A673 (cell line): Measurements from ENCODE around the gene LY6G5B. TPM values are rescaled to one million over a fixed set of nuclear protein-coding genes. Genes with fewer than 3 reads are reported as not detected.

ENCODE experiments used
- BruUV-seq: library from RNA; stranded (reverse); fragments of 400-500 nt; replicated peaks from 2 replicates; lab custom pipeline; 2021; lab: Mats Ljungman, UMichigan
- CTCF ChIA-PET: fragments of 300-600 bp; sonication (Branson Sonifier 250); formaldehyde crosslinking; loops from one replicate; lab custom pipeline; 2022; ENCODE audit warnings: antibody characterized with exemption; lab: Charles Lee
- POLR2A ChIA-PET: fragments of 300-600 bp; sonication (Branson Sonifier 250); formaldehyde crosslinking; loops from one replicate; lab custom pipeline; 2022; ENCODE audit warnings: antibody characterized with exemption; ENCODE audit not compliant: low non-redundant PET; lab: Charles Lee
- DNase-seq: peaks from one replicate; pipeline ENCODE4 v3.0.0-alpha.2; 2015; ENCODE audit warnings: low spot score
- H3K27ac ChIP-seq: fragments of 200-600 bp; sonication (generic); 2 replicates; pipeline ENCODE4 v1.5.1; 2016; ENCODE audit warnings: mixed run types, low read depth, mild to moderate bottlenecking, mixed read lengths, antibody characterized with exemption, low read length; ENCODE audit not compliant: poor library complexity, severe bottlenecking
- H3K27me3 ChIP-seq: fragments of 200-600 bp; sonication (generic); replicated peaks from 2 replicates; pipeline ENCODE4 v1.6.1; 2017; ENCODE audit warnings: mixed run types, low read depth, mild to moderate bottlenecking, mixed read lengths, antibody characterized with exemption, low read length; ENCODE audit not compliant: insufficient read depth, poor library complexity
- H3K36me3 ChIP-seq: fragments of 200-600 bp; sonication (generic); 2 replicates; pipeline ENCODE4 v1.6.1; 2016; ENCODE audit warnings: mixed run types, mild to moderate bottlenecking, mixed read lengths, antibody characterized with exemption, low read length; ENCODE audit not compliant: insufficient read depth, poor library complexity, severe bottlenecking
- H3K4me1 ChIP-seq: fragments of 200-600 bp; sonication (generic); 2 replicates; pipeline ENCODE4 v1.6.1; 2017; ENCODE audit warnings: mixed run types, mild to moderate bottlenecking, mixed read lengths, antibody characterized with exemption, low read length; ENCODE audit not compliant: insufficient read depth, poor library complexity, severe bottlenecking
- H3K4me3 ChIP-seq: fragments of 200-600 bp; sonication (generic); 2 replicates; pipeline ENCODE4 v1.5.1; 2016; ENCODE audit warnings: low read depth, mixed run types, mild to moderate bottlenecking, mixed read lengths, low read length; ENCODE audit not compliant: poor library complexity, severe bottlenecking
- H3K9me3 ChIP-seq: fragments of 200-600 bp; sonication (generic); 2 replicates; pipeline ENCODE4 v1.6.1; 2016; ENCODE audit warnings: mixed run types, low read depth, mild to moderate bottlenecking, mixed read lengths, antibody characterized with exemption, low read length; ENCODE audit not compliant: poor library complexity, severe bottlenecking
- CTCF ChIP-seq: fragments of 300-800, 200-600 bp; sonication (generic); conservative IDR thresholded peaks from 2 replicates; pipeline ENCODE4 v1.5.1; 2017; ENCODE audit warnings: low read depth, mild to moderate bottlenecking, antibody characterized with exemption, low read length, moderate library complexity, mixed read lengths
- EZH2 ChIP-seq: fragments of 200-600 bp; sonication (generic); IDR thresholded peaks from 2 replicates; pipeline ENCODE4 v1.6.1; 2017; ENCODE audit warnings: borderline replicate concordance, low read depth, mild to moderate bottlenecking, mixed read lengths, antibody characterized with exemption, low read length; ENCODE audit not compliant: poor library complexity, severe bottlenecking
- intact Hi-C: fragments of 100-400 bp; cut with micrococcal nuclease; formaldehyde crosslinking; loops from one replicate; pipeline ENCODE4 v1.10.0; 2022; ENCODE audit not compliant: unreplicated experiment
- total RNA-seq: library from RNA; stranded (reverse); gene quantifications from 2 replicates; pipeline ENCODE4 v1.2.3, GENCODE V29; 2021

LY6G5B gene
- total RNA-seq, 1 experiment from 2014 or later: 18.9 TPM

- H3K9me3 ChIP-seq: no peaks in the 10 kb centered on the region
- TF ChIP-seq CTCF (no peak), EZH2 (no peak)
- H3K27ac ChIP-seq: no peak within 1 kb of the TSS
- POLR2A ChIA-PET: interaction anchor here (0.8 kb wide), 1 partner anchor 172 kb away, joined by 3 read pairs; the partner anchor contains the start of gene HSPA1B
- no peaks in the 10 kb centered on the region for H3K36me3 ChIP-seq
- no peaks in the 10 kb centered on the region for H3K27me3 ChIP-seq
- BruUV-seq: no TSS peak
- CTCF ChIA-PET: no interaction called here
- H3K4me1 ChIP-seq: peaks cover 27% of the 10 kb centered on the region
- H3K4me3 ChIP-seq: no peak within 1 kb of the TSS
- intact Hi-C loops: loop anchor here (10.0 kb wide), 1 partner anchor 111 kb away; the partner anchor contains the start of genes ATP6V1G2, DDX39B and NFKBIL1
- no peak for DNase-seq
Measured at GRCh38 chr6:31655349-31656237, 14.2 kb upstream of the LY6G5B start, which contains the start of gene APOM. Gene APOM, plus strand, starts transcription at chr6:31655894. Its CDS starts 73 bp downstream, at chr6:31655967.

DNA sequence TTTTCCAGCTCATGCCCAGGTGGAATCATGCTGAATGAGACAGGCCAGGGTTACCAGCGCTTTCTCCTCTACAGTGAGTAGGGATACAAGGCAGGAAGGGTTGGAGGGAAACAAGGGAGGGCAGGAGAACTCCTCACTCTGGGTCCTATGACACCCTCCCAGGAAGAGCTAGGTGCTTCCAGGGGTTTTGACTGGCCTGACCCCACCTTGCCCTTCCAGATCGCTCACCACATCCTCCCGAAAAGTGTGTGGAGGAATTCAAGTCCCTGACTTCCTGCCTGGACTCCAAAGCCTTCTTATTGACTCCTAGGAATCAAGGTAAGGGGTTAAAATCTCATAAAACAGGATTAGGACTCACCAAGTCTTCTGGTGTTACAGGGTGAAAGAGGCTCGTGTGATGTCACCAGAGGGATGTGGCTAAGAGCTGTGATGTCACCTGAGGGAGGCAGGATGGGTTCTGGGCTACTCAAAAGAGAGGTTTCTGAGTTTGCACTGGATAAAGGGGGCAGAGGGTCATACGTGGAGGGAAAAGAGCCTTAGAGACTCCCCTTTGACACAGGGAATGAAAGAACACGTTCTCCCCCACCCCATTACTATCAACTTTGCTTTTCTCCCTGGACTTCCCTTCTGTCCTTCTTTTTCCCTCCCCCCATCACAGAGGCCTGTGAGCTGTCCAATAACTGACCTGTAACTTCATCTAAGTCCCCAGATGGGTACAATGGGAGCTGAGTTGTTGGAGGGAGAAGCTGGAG is 12.2 kb upstream of the LY6G5B start:
- no TSS peak for BruUV-seq
- intact Hi-C loops: loop anchor here (10.0 kb wide), 1 partner anchor 113 kb away; the partner anchor contains the start of genes ATP6V1G2, DDX39B and NFKBIL1
- CTCF ChIA-PET: no interaction called here

More for the DNA sequence above, 12.2 kb upstream of the LY6G5B start:
- H3K4me1 ChIP-seq: peaks cover 28% of the 10 kb centered on the region
- no peaks in the 10 kb centered on the region for H3K9me3 ChIP-seq
- POLR2A ChIA-PET: interaction anchor here (0.6 kb wide), 1 partner anchor 162 kb away, joined by 4 read pairs; no protein-coding TSS in a partner anchor
- no peak for DNase-seq
- peaks cover 11% of the 10 kb centered on the region for H3K36me3 ChIP-seq
- peak overlapping the region; percentile 88 for H3K27ac ChIP-seq
- peak overlapping the region; percentile 83 for H3K4me3 ChIP-seq
- TF ChIP-seq CTCF: no peak
- TF ChIP-seq EZH2: no peak
- no peaks in the 10 kb centered on the region for H3K27me3 ChIP-seq
